ENCODE measurements around the gene MYO5B.

GRCh38 chr18:49960376-49960775 is 234.6 kb downstream of the MYO5B start:
- no peak for TF ChIP-seq CTCF (IDR thresholded peaks at IDR 0.05; ENCODE audit: low read depth, low read length)
- no peak for TF ChIP-seq POLR2A (IDR thresholded peaks at IDR 0.05; ENCODE audit: extremely low read depth, insufficient read length)
- TF ChIP-seq MYC (IDR thresholded peaks at IDR 0.05; ENCODE audit: low read depth, low read length): no peak
- TF ChIP-seq MAX (IDR thresholded peaks at IDR 0.05; ENCODE audit: low read depth, low read length): no peak

All from NB4 (cell line).